Nephron progenitor cell (in vitro differentiated cells): ENCODE results near the gene TBL1X.

Source experiments
- DNase-seq: peaks from one replicate; pipeline ENCODE4 v3.0.0; 2021
- H3K27ac Mint-ChIP-seq: 2 replicates; pipeline ENCODE4 v1.8.0; 2021; ENCODE audit warnings: mild to moderate bottlenecking, moderate library complexity, mixed read lengths
- H3K27me3 Mint-ChIP-seq: 2 replicates; pipeline ENCODE4 v1.8.0; 2021; ENCODE audit warnings: mild to moderate bottlenecking, low read depth, mixed read lengths; ENCODE audit not compliant: poor library complexity
- H3K36me3 Mint-ChIP-seq: 2 replicates; pipeline ENCODE4 v1.8.0; 2021; ENCODE audit warnings: low read depth, mixed read lengths
- H3K4me1 Mint-ChIP-seq: 2 replicates; pipeline ENCODE4 v1.8.0; 2021; ENCODE audit warnings: mixed read lengths
- H3K4me3 Mint-ChIP-seq: 2 replicates; pipeline ENCODE4 v1.8.0; 2021; ENCODE audit warnings: mild to moderate bottlenecking, moderate library complexity, mixed read lengths
- H3K9me3 Mint-ChIP-seq: 2 replicates; pipeline ENCODE4 v1.8.0; 2021; ENCODE audit warnings: mild to moderate bottlenecking, moderate library complexity, mixed read lengths
- TF ChIP-seq, protein P1 (sequence below): fragments of 200-600 bp; sonication (generic); IDR thresholded peaks from 2 replicates; pipeline ENCODE4 v1.5.0; 2021; ENCODE audit warnings: antibody characterized with exemption

Gene TBL1X

DNA sequence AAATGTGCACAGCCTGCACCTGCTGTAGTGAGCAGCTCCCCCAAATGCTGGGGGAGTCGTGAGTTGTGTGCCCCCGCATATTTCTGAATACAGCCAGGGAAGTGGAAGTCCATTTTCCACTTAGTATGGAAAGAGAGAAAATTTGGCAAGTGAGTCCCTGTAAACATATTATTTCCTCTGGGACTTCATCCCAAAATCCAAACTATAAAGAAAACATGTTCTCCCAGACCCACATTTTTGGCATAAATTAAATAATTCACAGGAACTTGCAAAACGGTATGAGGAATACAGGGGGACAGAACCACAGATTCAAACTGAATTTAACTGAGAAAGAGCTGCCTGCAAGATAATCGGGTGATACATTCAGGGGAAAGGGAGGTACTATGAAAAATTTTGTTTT lies 193.6 kb downstream of the TBL1X start:
- no peak overlapping the region for H3K4me3 Mint-ChIP-seq
- TF ChIP-seq, protein P1, sequence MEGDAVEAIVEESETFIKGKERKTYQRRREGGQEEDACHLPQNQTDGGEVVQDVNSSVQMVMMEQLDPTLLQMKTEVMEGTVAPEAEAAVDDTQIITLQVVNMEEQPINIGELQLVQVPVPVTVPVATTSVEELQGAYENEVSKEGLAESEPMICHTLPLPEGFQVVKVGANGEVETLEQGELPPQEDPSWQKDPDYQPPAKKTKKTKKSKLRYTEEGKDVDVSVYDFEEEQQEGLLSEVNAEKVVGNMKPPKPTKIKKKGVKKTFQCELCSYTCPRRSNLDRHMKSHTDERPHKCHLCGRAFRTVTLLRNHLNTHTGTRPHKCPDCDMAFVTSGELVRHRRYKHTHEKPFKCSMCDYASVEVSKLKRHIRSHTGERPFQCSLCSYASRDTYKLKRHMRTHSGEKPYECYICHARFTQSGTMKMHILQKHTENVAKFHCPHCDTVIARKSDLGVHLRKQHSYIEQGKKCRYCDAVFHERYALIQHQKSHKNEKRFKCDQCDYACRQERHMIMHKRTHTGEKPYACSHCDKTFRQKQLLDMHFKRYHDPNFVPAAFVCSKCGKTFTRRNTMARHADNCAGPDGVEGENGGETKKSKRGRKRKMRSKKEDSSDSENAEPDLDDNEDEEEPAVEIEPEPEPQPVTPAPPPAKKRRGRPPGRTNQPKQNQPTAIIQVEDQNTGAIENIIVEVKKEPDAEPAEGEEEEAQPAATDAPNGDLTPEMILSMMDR, result no peak
- no peak overlapping the region for H3K27ac Mint-ChIP-seq
- peaks cover 84% of the 10 kb centered on the region for H3K36me3 Mint-ChIP-seq
- peaks cover 54% of the 10 kb centered on the region for H3K9me3 Mint-ChIP-seq
- no peak for DNase-seq
- peaks cover 38% of the 10 kb centered on the region for H3K4me1 Mint-ChIP-seq
- H3K27me3 Mint-ChIP-seq, result peaks cover 4% of the 10 kb centered on the region

- Mint-ChIP-seq H3K9me3 (peaks cover 48% of the 10 kb centered on the region), H3K36me3 (peaks cover 83% of the 10 kb centered on the region), H3K27ac (peak overlapping the region; percentile 34), H3K4me3 (no peak overlapping the region), H3K27me3 (no peaks in the 10 kb centered on the region), H3K4me1 (peaks cover 32% of the 10 kb centered on the region)
- TF ChIP-seq, protein P1, result no peak
- no peak for DNase-seq
Measured at GRCh38 chrX:9659571-9660195, 194.8 kb downstream of the TBL1X start.

DNA sequence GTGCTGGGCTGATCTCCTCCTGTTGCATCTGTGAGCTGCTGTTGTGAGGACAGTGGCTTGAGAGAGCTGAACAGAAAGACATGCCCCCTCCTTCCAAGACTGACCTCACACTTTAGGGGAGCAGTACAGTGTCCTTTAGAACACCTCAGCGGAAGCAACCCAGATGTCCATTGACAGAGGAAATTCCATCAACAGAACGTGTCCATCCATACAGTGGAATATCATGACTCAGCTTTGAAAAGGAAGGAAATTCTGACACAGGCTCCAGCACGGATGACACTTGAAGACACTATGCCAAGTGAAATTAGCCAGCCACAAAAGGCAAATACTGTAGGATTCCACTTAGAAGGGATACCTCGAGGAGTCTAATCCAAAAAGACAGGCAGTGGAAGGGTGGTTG lies 197.3 kb downstream of the TBL1X start:
- H3K27me3 Mint-ChIP-seq, result no peaks in the 10 kb centered on the region
- no peak overlapping the region for H3K27ac Mint-ChIP-seq
- TF ChIP-seq, protein P1, result no peak
- peaks cover 20% of the 10 kb centered on the region for H3K4me1 Mint-ChIP-seq
- H3K36me3 Mint-ChIP-seq, result peaks cover 83% of the 10 kb centered on the region
- peaks cover 46% of the 10 kb centered on the region for H3K9me3 Mint-ChIP-seq
- DNase-seq, result no peak
- no peak overlapping the region for H3K4me3 Mint-ChIP-seq

- DNase-seq, result no peak
- no peak overlapping the region for H3K4me3 Mint-ChIP-seq
- peaks cover 45% of the 10 kb centered on the region for H3K9me3 Mint-ChIP-seq
- peaks cover 16% of the 10 kb centered on the region for H3K4me1 Mint-ChIP-seq
- peaks cover 72% of the 10 kb centered on the region for H3K36me3 Mint-ChIP-seq
- TF ChIP-seq, protein P1, result no peak
- H3K27ac Mint-ChIP-seq, result no peak overlapping the region
- no peaks in the 10 kb centered on the region for H3K27me3 Mint-ChIP-seq
Measured at GRCh38 chrX:9663216-9663615, 198.4 kb downstream of the TBL1X start.

DNA sequence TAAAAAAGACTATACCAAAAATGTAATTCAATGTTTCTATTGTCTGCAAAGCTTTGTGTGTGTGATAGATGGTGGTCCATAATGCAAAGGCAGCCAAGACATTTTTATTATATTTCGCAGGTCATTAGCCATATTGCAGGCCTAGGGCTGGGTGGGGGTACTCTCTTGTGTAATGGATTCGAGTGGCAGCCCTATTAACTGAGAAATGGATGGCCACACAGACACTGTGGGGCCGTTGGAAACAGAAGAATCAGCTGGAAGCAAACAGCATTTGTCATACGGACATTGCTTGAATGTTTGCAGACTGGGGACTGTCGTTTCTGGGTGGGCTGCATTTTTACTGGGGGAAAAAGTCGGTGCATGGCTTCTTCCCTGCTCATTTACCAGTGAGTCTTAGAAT lies 199.4 kb downstream of the TBL1X start:
- no peak for DNase-seq
- Mint-ChIP-seq H3K36me3 (peaks cover 65% of the 10 kb centered on the region), H3K4me1 (peaks cover 9% of the 10 kb centered on the region), H3K27ac (no peak overlapping the region), H3K4me3 (no peak overlapping the region), H3K9me3 (peaks cover 36% of the 10 kb centered on the region), H3K27me3 (no peaks in the 10 kb centered on the region)
- TF ChIP-seq, protein P1, result no peak

DNA sequence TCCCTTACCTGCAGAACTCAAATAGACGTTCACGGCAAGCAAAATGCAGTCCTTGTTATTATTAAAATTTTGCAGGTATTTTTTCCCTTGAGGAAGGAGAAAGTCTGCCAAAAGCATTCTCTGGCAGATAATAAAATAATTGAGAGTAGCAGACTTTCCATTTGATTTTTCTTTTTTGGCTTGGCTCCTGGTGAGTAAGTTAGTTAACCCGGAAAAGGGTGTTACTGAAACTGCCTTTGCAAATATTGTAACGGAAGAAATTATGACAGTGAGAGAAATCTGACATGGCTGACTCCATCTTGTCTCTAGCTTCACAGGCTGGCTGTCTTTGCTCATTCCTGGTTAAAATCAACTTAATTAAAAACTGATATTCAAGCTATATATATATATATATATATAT lies 200.3 kb downstream of the TBL1X start:
- H3K4me1 Mint-ChIP-seq, result no peaks in the 10 kb centered on the region
- no peak for DNase-seq
- TF ChIP-seq, protein P1, result no peak
- H3K36me3 Mint-ChIP-seq, result peaks cover 62% of the 10 kb centered on the region
- H3K27me3 Mint-ChIP-seq, result no peaks in the 10 kb centered on the region
- no peak overlapping the region for H3K4me3 Mint-ChIP-seq
- H3K9me3 Mint-ChIP-seq, result peaks cover 30% of the 10 kb centered on the region
- no peak overlapping the region for H3K27ac Mint-ChIP-seq
